Endothelial cell (in vitro differentiated cells): Measurements from ENCODE around the gene CC2D2A. TPM values are rescaled to one million over a fixed set of nuclear protein-coding genes. Genes with fewer than 3 reads are reported as not detected.

Source experiments
- DNase-seq: peaks from one replicate; pipeline ENCODE4 v3.0.0; 2021; ENCODE audit warnings: low spot score
- H3K27ac Mint-ChIP-seq: one replicate; pipeline ENCODE4 v1.8.0; 2021; ENCODE audit warnings: mixed read lengths, inconsistent platforms; ENCODE audit not compliant: unreplicated experiment
- H3K27me3 Mint-ChIP-seq: one replicate; pipeline ENCODE4 v1.8.0; 2021; ENCODE audit warnings: mild to moderate bottlenecking, moderate library complexity, mixed read lengths, inconsistent platforms; ENCODE audit not compliant: unreplicated experiment
- H3K36me3 Mint-ChIP-seq: one replicate; pipeline ENCODE4 v1.8.0; 2021; ENCODE audit warnings: mild to moderate bottlenecking, low read depth, mixed read lengths, inconsistent platforms; ENCODE audit not compliant: unreplicated experiment
- H3K4me1 Mint-ChIP-seq: one replicate; pipeline ENCODE4 v1.8.0; 2021; ENCODE audit warnings: mild to moderate bottlenecking, mixed read lengths, inconsistent platforms; ENCODE audit not compliant: unreplicated experiment
- H3K4me3 Mint-ChIP-seq: one replicate; pipeline ENCODE4 v1.8.0; 2021; ENCODE audit warnings: mild to moderate bottlenecking, mixed read lengths, inconsistent platforms; ENCODE audit not compliant: unreplicated experiment
- H3K9me3 Mint-ChIP-seq: one replicate; pipeline ENCODE4 v1.8.0; 2021; ENCODE audit warnings: mixed read lengths, inconsistent platforms; ENCODE audit not compliant: unreplicated experiment
- total RNA-seq: library from RNA; stranded (reverse); fragmentation: NEBNext Ultra II Directional; extraction: Animal tissue kit (Norgen Biotek cat#: 25700); gene quantifications from one replicate; pipeline ENCODE4 v1.2.1, GENCODE V29; 2021; ENCODE audit not compliant: unreplicated experiment
- TF ChIP-seq, protein P1 (sequence below): fragments of 200-600 bp; sonication (generic); IDR thresholded peaks from one replicate; pipeline ENCODE4 v1.5.0; 2021; ENCODE audit warnings: antibody characterized with exemption; ENCODE audit not compliant: unreplicated experiment

CC2D2A gene
- total RNA-seq, 1 donor from 2014 or later: 43.0 TPM

DNA sequence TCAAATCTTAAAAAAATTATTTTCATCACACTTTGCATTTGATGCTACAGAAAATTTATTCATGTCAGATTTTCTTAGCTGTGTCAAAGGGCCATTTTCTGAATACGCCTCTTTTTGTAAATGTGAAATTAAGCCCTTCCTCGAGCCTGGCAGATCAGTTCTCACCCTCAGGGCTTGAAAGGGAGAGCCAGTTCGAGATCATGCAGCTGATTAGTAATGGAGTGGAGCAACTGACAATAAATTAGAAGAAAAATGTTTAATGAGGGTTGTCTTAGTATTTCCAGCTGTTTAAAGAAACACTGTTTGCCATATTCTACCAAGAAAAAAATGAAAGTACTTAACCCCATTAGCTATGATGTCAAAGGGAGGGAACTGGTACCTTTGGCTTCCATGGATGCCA lies 28.7 kb downstream of the CC2D2A start:
- Mint-ChIP-seq H3K27me3 (peaks cover 5% of the 10 kb centered on the region), H3K27ac (no peak overlapping the region), H3K4me1 (peaks cover 16% of the 10 kb centered on the region), H3K4me3 (no peak overlapping the region), H3K36me3 (peaks cover 15% of the 10 kb centered on the region), H3K9me3 (no peaks in the 10 kb centered on the region)
- TF ChIP-seq, protein P1, sequence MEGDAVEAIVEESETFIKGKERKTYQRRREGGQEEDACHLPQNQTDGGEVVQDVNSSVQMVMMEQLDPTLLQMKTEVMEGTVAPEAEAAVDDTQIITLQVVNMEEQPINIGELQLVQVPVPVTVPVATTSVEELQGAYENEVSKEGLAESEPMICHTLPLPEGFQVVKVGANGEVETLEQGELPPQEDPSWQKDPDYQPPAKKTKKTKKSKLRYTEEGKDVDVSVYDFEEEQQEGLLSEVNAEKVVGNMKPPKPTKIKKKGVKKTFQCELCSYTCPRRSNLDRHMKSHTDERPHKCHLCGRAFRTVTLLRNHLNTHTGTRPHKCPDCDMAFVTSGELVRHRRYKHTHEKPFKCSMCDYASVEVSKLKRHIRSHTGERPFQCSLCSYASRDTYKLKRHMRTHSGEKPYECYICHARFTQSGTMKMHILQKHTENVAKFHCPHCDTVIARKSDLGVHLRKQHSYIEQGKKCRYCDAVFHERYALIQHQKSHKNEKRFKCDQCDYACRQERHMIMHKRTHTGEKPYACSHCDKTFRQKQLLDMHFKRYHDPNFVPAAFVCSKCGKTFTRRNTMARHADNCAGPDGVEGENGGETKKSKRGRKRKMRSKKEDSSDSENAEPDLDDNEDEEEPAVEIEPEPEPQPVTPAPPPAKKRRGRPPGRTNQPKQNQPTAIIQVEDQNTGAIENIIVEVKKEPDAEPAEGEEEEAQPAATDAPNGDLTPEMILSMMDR: no peak
- DNase-seq: no peak

GRCh38 chr4:15500701-15501100 lies 31.0 kb downstream of the CC2D2A start:
- Mint-ChIP-seq H3K27ac (no peak overlapping the region), H3K9me3 (no peaks in the 10 kb centered on the region), H3K4me1 (peaks cover 23% of the 10 kb centered on the region), H3K36me3 (peaks cover 15% of the 10 kb centered on the region), H3K27me3 (peaks cover 5% of the 10 kb centered on the region), H3K4me3 (no peak overlapping the region)
- TF ChIP-seq, protein P1: no peak
- no peak for DNase-seq

DNA sequence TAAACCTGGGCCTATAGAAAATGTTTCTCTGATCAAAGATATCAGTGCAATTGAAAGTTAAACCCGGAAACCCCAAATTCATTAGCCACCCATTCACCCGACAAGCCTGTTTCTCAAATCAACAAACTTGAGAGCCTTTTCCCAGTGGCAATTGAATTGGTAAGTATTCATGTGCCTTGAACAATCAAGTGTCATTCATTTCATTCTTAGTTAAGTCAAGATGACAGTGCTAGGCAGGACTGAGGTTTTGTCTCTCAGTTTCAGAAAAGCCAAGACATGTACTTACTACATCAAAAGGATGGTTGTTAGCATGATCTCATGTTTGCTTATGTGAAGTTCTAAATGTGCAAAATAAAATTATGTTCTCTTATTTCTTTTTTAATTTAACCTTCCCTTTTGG lies 32.3 kb downstream of the CC2D2A start:
- TF ChIP-seq, protein P1: no peak
- Mint-ChIP-seq H3K27ac (no peak overlapping the region), H3K4me1 (peaks cover 27% of the 10 kb centered on the region), H3K4me3 (no peak overlapping the region), H3K9me3 (no peaks in the 10 kb centered on the region), H3K27me3 (peaks cover 8% of the 10 kb centered on the region), H3K36me3 (peaks cover 15% of the 10 kb centered on the region)
- no peak for DNase-seq

- no peak overlapping the region for H3K4me3 Mint-ChIP-seq
- H3K9me3 Mint-ChIP-seq: no peaks in the 10 kb centered on the region
- H3K27ac Mint-ChIP-seq: no peak overlapping the region
- H3K4me1 Mint-ChIP-seq: peaks cover 27% of the 10 kb centered on the region
- H3K36me3 Mint-ChIP-seq: peaks cover 12% of the 10 kb centered on the region
- TF ChIP-seq, protein P1: no peak
- DNase-seq: no peak
- peaks cover 8% of the 10 kb centered on the region for H3K27me3 Mint-ChIP-seq
Observed at GRCh38 chr4:15502384-15502783, 32.7 kb downstream of the CC2D2A start.

GRCh38 chr4:15504041-15504440 lies 34.4 kb downstream of the CC2D2A start:
- no peak overlapping the region for H3K4me3 Mint-ChIP-seq
- TF ChIP-seq, protein P1: no peak
- peaks cover 10% of the 10 kb centered on the region for H3K27me3 Mint-ChIP-seq
- H3K36me3 Mint-ChIP-seq: peaks cover 16% of the 10 kb centered on the region
- peaks cover 27% of the 10 kb centered on the region for H3K4me1 Mint-ChIP-seq
- H3K27ac Mint-ChIP-seq: peak overlapping the region; percentile 94
- DNase-seq: no peak
- H3K9me3 Mint-ChIP-seq: no peaks in the 10 kb centered on the region
